ENCODE data around the gene ZC3H12A. TPM values are rescaled to one million over a fixed set of nuclear protein-coding genes. Genes with fewer than 3 reads are reported as not detected.

Gene ZC3H12A
- total and polyA plus RNA-seq, 10 of the 15 experiments (the other 5 are each of a cell fraction or from before 2014, with no cell fraction given), result 0.35 to 30.2 (median 13.8) TPM

DNA sequence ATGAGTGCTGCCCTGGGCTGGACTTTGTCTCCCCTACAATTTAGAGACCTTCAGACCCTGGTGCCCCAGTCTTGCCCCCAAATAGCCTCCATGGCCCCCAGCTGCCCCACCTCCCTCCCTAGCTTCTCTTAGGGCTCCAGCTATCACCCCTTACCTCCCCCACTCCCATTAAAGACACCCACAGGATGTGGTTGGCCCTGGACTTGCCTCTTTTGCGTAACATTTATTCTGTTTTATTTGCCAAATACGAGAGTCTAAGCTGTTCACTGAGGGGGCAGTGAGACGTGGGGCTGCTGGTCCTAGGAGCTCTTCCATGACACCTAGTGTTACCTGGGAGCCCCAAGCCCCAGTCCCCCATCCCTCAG, 4.5 kb downstream of the ZC3H12A start:
- FAIRE-seq (no peak), ATAC-seq (no peak), DNase-seq (ENCODE audit: low read depth, low spot score) (no peak)
- Histone ChIP-seq H3K4me1 (ENCODE audit: control insufficient read depth, insufficient read depth, low read length) (peaks cover 22% of the 10 kb centered on the region), H3K9me3 (replicated peaks; ENCODE audit: control insufficient read depth, insufficient read depth, low read length) (no peaks in the 10 kb centered on the region), H3K36me3 (ENCODE audit: control insufficient read depth in 2 of 2, insufficient read depth in 2 of 2, low read length in 1 of 2) (peaks cover 41 to 43% of the 10 kb centered on the region in 2 experiments), H2AFZ (ENCODE audit: control insufficient read depth, low read depth, low read length) (no peak overlapping the region), H3K4me2 (ENCODE audit: control insufficient read depth, insufficient read depth) (peak overlapping the region; percentile 73), H3K9ac (ENCODE audit: control insufficient read depth, insufficient read depth, low read length) (peak overlapping the region; percentile 94), H4K20me1 (ENCODE audit: control insufficient read depth, insufficient read depth) (peaks cover 3% of the 10 kb centered on the region; the same call in 1 of the 2 replicates), H3K27me3 (replicated peaks in 1 of 2; ENCODE audit: control insufficient read depth in 2 of 2, insufficient read depth in 2 of 2, low read length in 1 of 2) (no peaks in the 10 kb centered on the region), H3K27ac (ENCODE audit: control insufficient read depth, insufficient read depth) (peak overlapping the region; percentile 99), H3K79me2 (ENCODE audit: control insufficient read depth, insufficient read depth, low read length) (peaks cover 76% of the 10 kb centered on the region), H3K4me3 (peak overlapping the region; percentile 99)
- no TSS peak for BruUV-seq (replicated peaks)
- ChIA-PET POLR2A (interaction anchor here (0.5 to 3.5 kb wide), 7 partner anchors 9 to 210 kb away, joined by 3 to 28 read pairs (median 6); partner anchors contain the start of gene MEAF6), RAD21 (ENCODE audit: unreplicated experiment) (interaction anchor here (0.7 to 10.4 kb wide), 7 partner anchors 8 to 203 kb away, joined by 3 to 82 read pairs (median 4); partner anchors contain the start of gene MEAF6), SMC1A (ENCODE audit: uncharacterized antibody, unreplicated experiment) (interaction anchor here (0.7 to 3.2 kb wide), 9 partner anchors 9 to 327 kb away, joined by 3 to 36 read pairs (median 3); partner anchors contain the start of gene MEAF6), CTCF (interaction anchor here (0.5 to 7.8 kb wide), 13 partner anchors 9 to 408 kb away, joined by 3 to 127 read pairs (median 4); partner anchors contain the start of genes CDCA8, MEAF6 and MTF1)
- WGBS (ENCODE audit: insufficient coverage, insufficient replicate concordance, low lambda C conversion rate, missing lambda C conversion rate), result 0% methylated on average over 3 of the region's 3 CpGs
- intact Hi-C loops (cut with micrococcal nuclease; ENCODE audit: unreplicated experiment) (loop anchor here (2.0 kb wide), 1 partner anchor 36 kb away; the partner anchor contains the start of gene MEAF6), in situ Hi-C loops (cut with MboI) (no loop called here)
- no peak for TF ChIP-seq SMC3 (IDR thresholded peaks at IDR 0.05; ENCODE audit: borderline replicate concordance, low read length)
- 0 out of 2 replicates have a peak, but pooled peaks have one; percentile 26 for TF ChIP-seq SMAD5 (IDR thresholded peaks at IDR 0.05; ENCODE audit: low read depth)
- TF ChIP-seq YY1 (IDR thresholded peaks at IDR 0.05; ENCODE audit: low read depth, low read length), result peak; percentile 6; the same call in 1 of the 2 replicates
- TF ChIP-seq BHLHE40 (IDR thresholded peaks at IDR 0.05; ENCODE audit: borderline replicate concordance in 1 of 2, low read depth in 2 of 2, low read length in 1 of 2), result no peak

Measured in GM12878 (cell line).